D721Med (cell line): ENCODE data around the gene MYOZ2.

ENCODE experiments used
- DNase-seq: peaks from one replicate; pipeline ENCODE4 v3.0.0; 2011; ENCODE audit warnings: low spot score; ENCODE audit not compliant: insufficient read length
- FAIRE-seq: peaks from 2 replicates; lab custom pipeline; 2011; peaks lifted over from hg19 to GRCh38; lab: Jason Lieb, UNC
- TF ChIP-seq, protein P1 (sequence below): IDR thresholded peaks from 2 replicates; pipeline ENCODE4 v1.5.1; 2012; ENCODE audit warnings: mild to moderate bottlenecking, control low read depth; ENCODE audit not compliant: insufficient read depth; ENCODE audit errors: missing control alignments

MYOZ2 gene

DNA sequence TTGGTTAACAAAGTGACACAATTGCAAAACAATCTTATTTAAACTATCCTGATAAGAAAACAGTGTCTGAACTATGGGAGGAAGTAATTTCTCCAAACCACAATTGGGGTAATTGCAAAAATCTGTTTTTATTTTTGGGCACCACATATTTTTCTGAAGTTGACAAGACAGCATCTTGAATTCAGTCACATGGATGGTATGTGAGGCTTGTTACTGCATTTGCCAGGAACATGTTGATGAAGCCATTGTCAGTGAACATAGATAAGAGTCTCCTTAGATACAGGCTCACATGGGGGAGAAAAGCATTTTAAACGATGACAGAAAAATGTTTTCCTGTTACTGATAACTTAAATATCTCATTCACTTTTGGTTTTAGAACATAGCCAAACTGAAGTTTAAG lies 71.4 kb downstream of the MYOZ2 start:
- DNase-seq = no peak
- TF ChIP-seq, protein P1, sequence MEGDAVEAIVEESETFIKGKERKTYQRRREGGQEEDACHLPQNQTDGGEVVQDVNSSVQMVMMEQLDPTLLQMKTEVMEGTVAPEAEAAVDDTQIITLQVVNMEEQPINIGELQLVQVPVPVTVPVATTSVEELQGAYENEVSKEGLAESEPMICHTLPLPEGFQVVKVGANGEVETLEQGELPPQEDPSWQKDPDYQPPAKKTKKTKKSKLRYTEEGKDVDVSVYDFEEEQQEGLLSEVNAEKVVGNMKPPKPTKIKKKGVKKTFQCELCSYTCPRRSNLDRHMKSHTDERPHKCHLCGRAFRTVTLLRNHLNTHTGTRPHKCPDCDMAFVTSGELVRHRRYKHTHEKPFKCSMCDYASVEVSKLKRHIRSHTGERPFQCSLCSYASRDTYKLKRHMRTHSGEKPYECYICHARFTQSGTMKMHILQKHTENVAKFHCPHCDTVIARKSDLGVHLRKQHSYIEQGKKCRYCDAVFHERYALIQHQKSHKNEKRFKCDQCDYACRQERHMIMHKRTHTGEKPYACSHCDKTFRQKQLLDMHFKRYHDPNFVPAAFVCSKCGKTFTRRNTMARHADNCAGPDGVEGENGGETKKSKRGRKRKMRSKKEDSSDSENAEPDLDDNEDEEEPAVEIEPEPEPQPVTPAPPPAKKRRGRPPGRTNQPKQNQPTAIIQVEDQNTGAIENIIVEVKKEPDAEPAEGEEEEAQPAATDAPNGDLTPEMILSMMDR = no peak

DNA sequence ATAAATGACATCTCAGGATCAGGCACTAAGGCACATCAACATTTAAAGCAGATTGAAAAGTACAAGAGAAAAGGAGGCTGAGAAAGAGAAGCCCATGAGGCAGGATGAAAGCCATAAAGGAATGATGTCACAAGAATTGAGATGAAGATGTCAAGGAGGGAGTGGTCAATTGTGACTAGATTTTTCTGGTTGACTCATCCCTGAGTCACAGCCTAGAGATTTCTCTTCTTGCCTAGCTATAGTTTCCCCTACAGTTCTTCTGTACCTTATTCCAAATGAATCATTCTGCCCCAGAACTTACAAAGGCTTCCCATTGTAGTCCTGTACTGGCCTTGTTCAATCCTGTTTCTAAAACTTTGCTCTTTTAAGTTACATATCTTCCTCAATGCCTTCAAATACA lies 73.4 kb downstream of the MYOZ2 start:
- DNase-seq = no peak
- no peak for FAIRE-seq
- TF ChIP-seq, protein P1 = no peak

More for the DNA sequence above, 71.4 kb downstream of the MYOZ2 start:
- no peak for FAIRE-seq

DNA sequence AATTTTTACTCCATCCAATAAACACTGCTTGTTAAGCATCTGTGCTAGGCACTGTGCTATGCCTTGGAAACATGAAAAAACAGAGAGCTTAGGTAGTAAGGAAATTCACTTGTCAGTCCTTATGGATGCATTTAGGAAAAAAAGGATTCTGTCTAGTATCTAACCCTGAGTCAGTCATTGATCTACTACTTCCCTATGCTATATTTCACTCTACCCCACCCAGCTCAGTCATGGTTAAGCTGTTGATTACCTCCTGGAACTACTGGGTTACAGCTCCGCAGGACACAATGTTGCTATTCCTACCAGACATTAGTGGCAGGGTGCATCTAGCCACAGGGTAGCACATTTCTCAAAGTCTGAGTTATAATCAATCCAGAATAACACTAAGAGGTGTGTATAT lies 74.0 kb downstream of the MYOZ2 start:
- no peak for FAIRE-seq

DNA sequence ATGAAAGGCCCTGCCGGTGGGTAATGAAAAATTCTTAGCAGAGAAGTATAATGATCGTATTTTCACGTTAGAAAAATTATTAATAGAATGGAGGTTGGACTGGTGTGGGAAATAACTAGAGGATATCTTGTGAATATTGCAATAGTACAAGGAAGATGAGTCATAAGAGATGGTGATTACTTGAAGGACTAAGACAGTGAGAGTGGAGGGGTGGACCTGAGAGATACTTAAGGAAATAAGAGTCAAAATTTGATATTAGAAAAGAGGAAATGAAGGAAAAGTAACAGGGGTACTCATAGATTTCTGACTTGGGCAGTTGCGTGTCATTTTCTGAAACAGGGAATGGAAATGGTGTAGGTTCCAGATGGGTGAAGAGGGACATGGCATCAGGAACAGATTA lies 75.1 kb downstream of the MYOZ2 start:
- DNase-seq (no peak), FAIRE-seq (no peak)
- TF ChIP-seq, protein P1 = no peak

More for the DNA sequence above, 74.0 kb downstream of the MYOZ2 start:
- TF ChIP-seq, protein P1 = no peak
- no peak for DNase-seq

DNA sequence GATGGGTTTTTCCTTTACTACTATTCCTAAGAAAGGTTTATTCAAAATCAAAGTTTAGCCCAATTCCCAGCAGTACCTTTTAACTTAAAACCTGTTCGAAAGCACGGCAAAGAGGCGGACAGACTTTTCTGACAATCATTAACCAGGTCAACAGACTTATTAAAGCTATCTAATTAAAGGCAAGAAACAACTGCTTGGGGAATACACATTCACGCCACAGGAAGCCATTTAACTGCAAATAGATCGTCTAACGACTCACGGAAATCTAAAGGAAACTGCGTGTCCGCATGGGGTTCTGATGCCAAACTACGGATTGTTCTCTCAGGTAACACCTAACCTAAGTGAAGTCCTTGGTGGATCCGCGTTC lies 76.2 kb downstream of the MYOZ2 start:
- DNase-seq = no peak
- peak; percentile 32 for FAIRE-seq
- TF ChIP-seq, protein P1 = no peak

DNA sequence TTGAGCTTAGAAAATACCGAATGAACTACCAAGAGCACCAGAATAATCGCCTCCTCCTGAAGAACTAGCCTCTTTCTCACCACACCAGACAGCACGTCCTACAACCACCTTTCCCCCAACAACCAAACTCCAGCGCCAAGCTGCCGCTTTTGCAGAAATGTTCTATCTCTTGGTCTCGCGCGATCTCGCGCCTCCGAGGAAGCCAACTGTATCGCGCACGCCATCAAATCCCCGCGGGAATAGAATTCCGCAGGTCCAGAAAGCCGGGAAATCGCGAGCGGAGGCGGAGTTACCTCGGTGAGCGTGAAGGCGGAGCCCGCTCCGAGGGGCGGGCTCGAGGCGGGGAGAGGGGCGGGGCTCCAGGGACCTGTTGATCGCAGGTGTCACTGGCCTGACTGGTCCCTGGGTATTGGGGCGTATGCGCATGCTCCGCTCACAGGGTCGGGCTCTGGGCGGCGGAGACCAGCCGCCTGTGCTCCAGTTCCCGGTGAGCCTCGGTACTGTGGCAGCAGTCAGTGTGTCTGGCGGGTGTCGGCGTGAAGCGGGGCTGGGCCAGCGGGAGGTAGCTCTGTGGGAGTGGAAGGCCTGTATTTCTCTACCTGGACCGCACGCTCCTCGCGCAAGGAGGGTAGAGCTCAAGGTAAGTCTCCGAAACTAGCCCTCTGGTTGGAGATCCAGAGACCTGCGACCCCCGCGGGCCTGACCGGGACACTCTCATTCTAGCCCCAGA lies 76.8 kb downstream of the MYOZ2 start, which contains the start of gene USP53:
USP53 (plus strand) TSS at position 480 of the 730 bp plus-strand sequence. CDS start 27,047 bp downstream, outside the sequence.
- FAIRE-seq = peak; percentile 58
- TF ChIP-seq, protein P1 = no peak
- DNase-seq = peak; percentile 86

DNA sequence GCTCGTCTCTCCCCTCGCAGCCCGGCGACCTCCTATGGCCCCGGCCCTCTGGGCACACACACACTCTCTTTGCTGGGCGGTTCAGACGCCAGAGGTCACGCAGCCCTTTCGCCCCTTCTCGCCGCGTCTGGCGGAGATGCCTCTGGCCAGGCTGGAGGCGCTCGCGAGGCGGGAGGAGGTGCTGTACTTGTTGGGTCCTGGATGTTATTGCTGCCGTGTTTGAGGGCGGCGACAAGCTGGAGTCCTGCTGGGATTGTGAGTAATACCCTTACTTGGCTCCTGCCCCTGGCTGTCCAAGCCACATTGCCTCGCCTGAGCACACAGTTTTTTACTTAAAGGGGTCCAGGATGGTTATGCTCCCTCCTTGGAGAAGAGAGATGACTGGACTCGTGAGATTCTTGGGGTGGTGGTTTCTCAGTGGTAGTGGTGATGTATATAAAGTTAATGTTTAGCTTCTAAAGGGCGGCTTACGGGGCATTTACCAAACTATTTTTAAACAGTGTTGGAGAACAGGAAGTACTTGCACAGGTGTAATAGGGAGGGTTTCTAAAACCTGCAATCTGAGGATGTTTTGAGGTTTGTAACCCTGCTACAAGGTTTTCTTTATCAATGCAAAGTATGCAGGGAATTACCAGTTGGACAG lies 77.5 kb downstream of the MYOZ2 start:
- DNase-seq (no peak), FAIRE-seq (no peak)
- TF ChIP-seq, protein P1 = peak; percentile 37
